Body of pancreas (tissue), 4 donors: Measurements from ENCODE around the gene GPX3. TPM values are rescaled to one million over a fixed set of nuclear protein-coding genes. Genes with fewer than 3 reads are reported as not detected.

ENCODE experiments used
- ATAC-seq: fragments of 150-250 bp; one replicate; pipeline ENCODE4 v1.9.1; 2016
- DNase-seq, 4 donors: peaks; one replicate each; pipeline ENCODE4 v3.0.0-alpha.2; 2019
- H3K27ac ChIP-seq, 4 donors: fragments of 200-600 bp; sonication (generic); 1 replicate in 3 of 4; 2 replicates in 1 of 4; pipeline versions ENCODE4 v1.5.1 to v1.6.1; 2016 to 2019; ENCODE audit warnings: mild to moderate bottlenecking in 1 of 4, mixed read lengths in 1 of 4, moderate library complexity in 1 of 4
- H3K27me3 ChIP-seq, 2 donors: fragments of 200-600 bp; sonication (generic); one replicate each; pipeline ENCODE4 v1.6.0; 2016; ENCODE audit warnings: mild to moderate bottlenecking in 1 of 2
- H3K36me3 ChIP-seq, 2 donors: fragments of 200-600 bp; sonication (generic); replicated peaks in 1 of 2; 2 replicates each; pipeline ENCODE4 v1.5.1; 2016; ENCODE audit warnings: low read depth in 2 of 2; ENCODE audit not compliant: insufficient read depth in 1 of 2
- H3K4me1 ChIP-seq: fragments of 200-600 bp; sonication (generic); one replicate; pipeline ENCODE4 v1.6.0; 2016
- H3K4me3 ChIP-seq, 2 donors: fragments of 200-600 bp; sonication (generic); 1 replicate in 1 of 2; 2 replicates in 1 of 2; pipeline ENCODE4 v1.5.1; 2016 to 2019
- H3K9me3 ChIP-seq, 3 donors: fragments of 200-600 bp; sonication (generic); 1 replicate in 2 of 3; 2 replicates in 1 of 3; pipeline ENCODE4 v1.5.1; 2016
- CTCF ChIP-seq, 7 experiments: fragments of 450-650 bp in 4 of 7; fragments of 200-600 bp in 3 of 7; sonication (generic) in 3 of 7; IDR thresholded peaks; one replicate each; pipeline ENCODE4 v1.5.1; 2016 to 2019; ENCODE audit warnings: antibody characterized with exemption in 7 of 7
- POLR2A ChIP-seq, 3 donors: fragments of 450-650 bp; IDR thresholded peaks; one replicate each; pipeline ENCODE4 v1.6.1; 2016; ENCODE audit warnings: antibody characterized with exemption in 3 of 3, mild to moderate bottlenecking in 2 of 3
- WGBS, 2 donors: methylation state at CpG; one replicate each; pipeline ENCODE4 v1.1.5; 2017; 5-methylcytosine and 5-hydroxymethylcytosine counted together
- intact Hi-C: fragments of 100-400 bp; cut with DNase I; formaldehyde crosslinking; loops from one replicate; pipeline ENCODE4 v1.15.1; 2023
- total RNA-seq, 2 donors: library from RNA; depleted of rRNA; stranded (reverse); fragments of >200 nt; gene quantifications; one replicate each; pipeline ENCODE4 v1.1.0, GENCODE V29; 2016

Gene GPX3
- total RNA-seq, 2 donors from 2014 or later, result 686 to 1,482 TPM

GRCh38 chr5:151022511-151023018, 2.2 kb downstream of the GPX3 start:
- Histone ChIP-seq H3K27ac (peak overlapping the region in 3 of 4 donors; percentile 48 to 59 (median 48)), H3K4me3 (no peak overlapping the region), H3K4me1 (peaks cover 36% of the 10 kb centered on the region), H3K9me3 (no peaks in the 10 kb centered on the region), H3K36me3 (no peaks in the 10 kb centered on the region), H3K27me3 (no peaks in the 10 kb centered on the region)
- DNase-seq (peak in 1 of 4 donors; percentile 34), ATAC-seq (no peak)
- 73 to 77% methylated on average over 7 of the region's 7 CpGs for WGBS, 2 donors
- TF ChIP-seq CTCF (IDR thresholded peaks at IDR 0.05) (no peak), POLR2A (IDR thresholded peaks at IDR 0.05) (peak in 1 of 3 donors; percentile 27)
- intact Hi-C loops, result no loop called here

- Histone ChIP-seq H3K27ac (peak overlapping the region in 3 of 4 donors; percentile 48 to 59 (median 48)), H3K4me3 (no peak overlapping the region), H3K9me3 (no peaks in the 10 kb centered on the region), H3K36me3 (peaks cover under 1 to 2% of the 10 kb centered on the region in 2 donors), H3K27me3 (no peaks in the 10 kb centered on the region), H3K4me1 (peaks cover 36% of the 10 kb centered on the region)
- TF ChIP-seq POLR2A (IDR thresholded peaks at IDR 0.05), result no peak
- no peak for TF ChIP-seq CTCF (IDR thresholded peaks at IDR 0.05)
- intact Hi-C loops, result no loop called here
- DNase-seq (peak; percentile 69 to 89 (median 71)), ATAC-seq (peak; percentile 31)
- 26 to 64% methylated on average over 4 to 5 of the region's 5 CpGs for WGBS, 2 donors
Measured at GRCh38 chr5:151023047-151023615, 2.7 kb downstream of the GPX3 start.

- peaks cover 36% of the 10 kb centered on the region for H3K4me1 ChIP-seq
- H3K9me3 ChIP-seq, result no peaks in the 10 kb centered on the region
- WGBS, 2 donors, result 62 to 63% methylated on average over 6 to 8 of the region's 8 CpGs
- ATAC-seq (peak; percentile 22), DNase-seq (peak; percentile 29 to 54 (median 48))
- intact Hi-C loops, result no loop called here
- peak overlapping the region in 3 of 4 donors; percentile 48 to 59 (median 48) for H3K27ac ChIP-seq
- H3K27me3 ChIP-seq, result no peaks in the 10 kb centered on the region
- H3K36me3 ChIP-seq, result peaks cover 2 to 3% of the 10 kb centered on the region in 2 donors
- TF ChIP-seq CTCF (IDR thresholded peaks at IDR 0.05) (no peak), POLR2A (IDR thresholded peaks at IDR 0.05) (no peak)
- no peak overlapping the region for H3K4me3 ChIP-seq
Measured at GRCh38 chr5:151023651-151024050, 3.3 kb downstream of the GPX3 start.

- 84 to 92% methylated on average over 6 to 7 of the region's 7 CpGs for WGBS, 2 donors
- H3K4me3 ChIP-seq, result no peak overlapping the region
- H3K4me1 ChIP-seq, result peaks cover 36% of the 10 kb centered on the region
- no peak for DNase-seq
- peaks cover 3 to 9% of the 10 kb centered on the region in 2 donors for H3K36me3 ChIP-seq
- peak overlapping the region in 3 of 4 donors; percentile 16 to 59 (median 48) for H3K27ac ChIP-seq
- no peaks in the 10 kb centered on the region for H3K27me3 ChIP-seq
- TF ChIP-seq POLR2A (IDR thresholded peaks at IDR 0.05) (no peak), CTCF (IDR thresholded peaks at IDR 0.05) (no peak)
- no peaks in the 10 kb centered on the region for H3K9me3 ChIP-seq
- intact Hi-C loops, result no loop called here
- ATAC-seq, result no peak
Measured at GRCh38 chr5:151024440-151025249, 4.3 kb downstream of the GPX3 start.
